Loucy (cell line): ENCODE data around the gene SLC25A33.

Source experiments
- H2AFZ ChIP-seq: fragments of 200-600 bp; sonication (generic); 2 replicates; pipeline ENCODE4 v1.6.0; 2016; ENCODE audit warnings: antibody characterized with exemption, mild to moderate bottlenecking, low read length, moderate library complexity
- H3F3A ChIP-seq: fragments of 200-600 bp; 2 replicates; pipeline ENCODE4 v1.6.0; 2016; ENCODE audit warnings: antibody characterized with exemption, low read depth, mild to moderate bottlenecking
- H3K27me3 ChIP-seq: fragments of 200-600 bp; sonication (generic); 2 replicates; pipeline ENCODE4 v1.6.1; 2014; ENCODE audit warnings: low read length, mild to moderate bottlenecking; ENCODE audit not compliant: insufficient read depth, poor library complexity, severe bottlenecking
- H3K36me3 ChIP-seq: fragments of 200-600 bp; sonication (generic); 2 replicates; pipeline ENCODE4 v1.6.1; 2016; ENCODE audit warnings: low read length; ENCODE audit not compliant: insufficient read depth
- H3K4me1 ChIP-seq: fragments of 200-600 bp; sonication (generic); 2 replicates; pipeline ENCODE4 v1.5.1; 2014; ENCODE audit warnings: low read length, mild to moderate bottlenecking; ENCODE audit not compliant: insufficient read depth, poor library complexity, severe bottlenecking
- H3K4me2 ChIP-seq: fragments of 200-600 bp; sonication (generic); 2 replicates; pipeline ENCODE4 v1.6.0; 2014; ENCODE audit warnings: antibody characterized with exemption, low read length, low read depth, mild to moderate bottlenecking; ENCODE audit not compliant: poor library complexity, severe bottlenecking
- H3K4me3 ChIP-seq: fragments of 200-600 bp; sonication (generic); 2 replicates; pipeline ENCODE4 v1.5.1; 2014; ENCODE audit warnings: low read length, mild to moderate bottlenecking, mixed read lengths; ENCODE audit not compliant: poor library complexity, severe bottlenecking
- H3K79me2 ChIP-seq: fragments of 200-600 bp; sonication (generic); 2 replicates; pipeline ENCODE4 v1.6.1; 2014; ENCODE audit warnings: low read length; ENCODE audit not compliant: insufficient read depth
- H3K9ac ChIP-seq: fragments of 200-600 bp; sonication (generic); 2 replicates; pipeline ENCODE4 v1.6.0; 2014; ENCODE audit warnings: mild to moderate bottlenecking, low read depth, low read length, moderate library complexity; ENCODE audit not compliant: poor library complexity, severe bottlenecking
- H3K9me2 ChIP-seq: fragments of 200-600 bp; sonication (generic); replicated peaks from 2 replicates; pipeline ENCODE4 v1.6.1; 2016; ENCODE audit warnings: low read depth, low read length, mixed read lengths
- H3K9me3 ChIP-seq: fragments of 200-600 bp; sonication (generic); 2 replicates; pipeline ENCODE4 v1.6.1; 2014; ENCODE audit warnings: mild to moderate bottlenecking, antibody characterized with exemption, low read length, low read depth; ENCODE audit not compliant: insufficient read depth
- H4K20me1 ChIP-seq: fragments of 200-600 bp; sonication (generic); 2 replicates; pipeline ENCODE4 v1.6.0; 2014; ENCODE audit warnings: antibody characterized with exemption, low read length, mild to moderate bottlenecking; ENCODE audit not compliant: insufficient read depth, poor library complexity, severe bottlenecking
- EZH2phosphoT487 ChIP-seq: fragments of 200-600 bp; IDR thresholded peaks from 2 replicates; pipeline ENCODE4 v1.6.1; 2018; ENCODE audit warnings: antibody characterized with exemption, mild to moderate bottlenecking, moderate library complexity, borderline replicate concordance
- TF ChIP-seq, protein P1 (sequence below): fragments of 200-600 bp; sonication (generic); conservative IDR thresholded peaks from 2 replicates; pipeline ENCODE4 v1.5.1; 2014; ENCODE audit warnings: mild to moderate bottlenecking, antibody characterized with exemption, low read length

Gene SLC25A33

DNA sequence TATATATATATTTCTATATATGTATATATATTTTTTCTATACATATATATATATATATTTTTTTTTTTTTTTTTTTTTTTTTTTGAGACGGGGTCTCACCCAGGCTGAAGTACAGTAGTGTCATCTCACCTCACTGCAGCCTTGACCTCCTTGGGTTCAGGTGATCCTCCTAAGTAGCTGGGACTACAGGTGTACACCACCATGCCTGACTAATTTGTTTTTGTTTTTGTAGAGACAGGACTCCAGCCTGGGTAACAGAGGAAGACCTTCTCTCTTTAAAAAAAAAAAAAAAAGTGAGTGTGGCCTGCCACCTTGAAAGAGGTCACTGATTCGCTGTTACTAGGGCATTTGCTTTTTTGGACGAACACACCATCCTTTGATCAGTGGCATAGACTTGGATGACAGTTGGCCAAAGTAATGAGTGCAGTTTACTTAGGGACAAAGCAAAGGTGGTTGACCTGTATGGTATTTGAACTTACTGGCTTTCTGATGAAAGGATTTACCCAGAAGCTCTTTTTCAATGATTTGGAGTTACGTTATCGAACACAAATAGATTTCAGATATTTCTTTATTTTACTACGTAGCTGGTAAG lies 10.8 kb downstream of the SLC25A33 start:
- peaks cover 7% of the 10 kb centered on the region for H3K4me1 ChIP-seq
- H3F3A ChIP-seq, result no peaks in the 10 kb centered on the region
- H3K9ac ChIP-seq, result no peak overlapping the region
- no peak overlapping the region for H3K4me2 ChIP-seq
- no peak overlapping the region for H2AFZ ChIP-seq
- no peak overlapping the region for H3K4me3 ChIP-seq
- H3K9me2 ChIP-seq, result no peaks in the 10 kb centered on the region
- peaks cover 78% of the 10 kb centered on the region for H3K79me2 ChIP-seq
- H3K36me3 ChIP-seq, result peaks cover 19% of the 10 kb centered on the region; the same call in 1 of the 2 replicates
- H3K27me3 ChIP-seq, result no peaks in the 10 kb centered on the region
- no peaks in the 10 kb centered on the region for H3K9me3 ChIP-seq
- H4K20me1 ChIP-seq, result peaks cover 44% of the 10 kb centered on the region
- TF ChIP-seq EZH2phosphoT487, result no peak
- TF ChIP-seq, protein P1, sequence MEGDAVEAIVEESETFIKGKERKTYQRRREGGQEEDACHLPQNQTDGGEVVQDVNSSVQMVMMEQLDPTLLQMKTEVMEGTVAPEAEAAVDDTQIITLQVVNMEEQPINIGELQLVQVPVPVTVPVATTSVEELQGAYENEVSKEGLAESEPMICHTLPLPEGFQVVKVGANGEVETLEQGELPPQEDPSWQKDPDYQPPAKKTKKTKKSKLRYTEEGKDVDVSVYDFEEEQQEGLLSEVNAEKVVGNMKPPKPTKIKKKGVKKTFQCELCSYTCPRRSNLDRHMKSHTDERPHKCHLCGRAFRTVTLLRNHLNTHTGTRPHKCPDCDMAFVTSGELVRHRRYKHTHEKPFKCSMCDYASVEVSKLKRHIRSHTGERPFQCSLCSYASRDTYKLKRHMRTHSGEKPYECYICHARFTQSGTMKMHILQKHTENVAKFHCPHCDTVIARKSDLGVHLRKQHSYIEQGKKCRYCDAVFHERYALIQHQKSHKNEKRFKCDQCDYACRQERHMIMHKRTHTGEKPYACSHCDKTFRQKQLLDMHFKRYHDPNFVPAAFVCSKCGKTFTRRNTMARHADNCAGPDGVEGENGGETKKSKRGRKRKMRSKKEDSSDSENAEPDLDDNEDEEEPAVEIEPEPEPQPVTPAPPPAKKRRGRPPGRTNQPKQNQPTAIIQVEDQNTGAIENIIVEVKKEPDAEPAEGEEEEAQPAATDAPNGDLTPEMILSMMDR, result no peak

DNA sequence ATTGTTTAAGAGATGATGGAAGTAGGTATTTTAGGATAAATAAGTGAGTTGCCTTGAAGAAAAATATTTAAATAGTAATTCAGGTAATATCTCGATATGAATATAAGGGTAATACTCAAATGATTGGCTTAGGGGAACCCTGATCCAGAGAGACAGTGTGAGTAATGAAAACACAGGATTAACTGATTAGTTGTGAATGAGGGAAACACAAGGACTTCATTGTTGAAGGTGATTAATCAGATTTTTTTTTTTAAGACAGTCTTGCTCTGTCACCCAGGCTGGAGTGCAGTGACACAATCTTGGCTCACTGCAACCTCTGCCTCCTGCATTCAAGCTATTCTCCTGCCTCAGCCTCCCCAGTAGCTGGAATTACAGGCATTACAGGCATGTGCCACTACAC lies 12.7 kb downstream of the SLC25A33 start:
- no peak overlapping the region for H3K4me2 ChIP-seq
- H3K4me3 ChIP-seq, result no peak overlapping the region
- TF ChIP-seq, protein P1, result no peak
- TF ChIP-seq EZH2phosphoT487, result no peak
- no peaks in the 10 kb centered on the region for H3K9me3 ChIP-seq
- H2AFZ ChIP-seq, result no peak overlapping the region
- H3K9ac ChIP-seq, result no peak overlapping the region
- H3K36me3 ChIP-seq, result peaks cover 35% of the 10 kb centered on the region
- no peaks in the 10 kb centered on the region for H3K9me2 ChIP-seq
- H3K4me1 ChIP-seq, result no peaks in the 10 kb centered on the region
- no peaks in the 10 kb centered on the region for H3F3A ChIP-seq
- H4K20me1 ChIP-seq, result peaks cover 40% of the 10 kb centered on the region
- no peaks in the 10 kb centered on the region for H3K27me3 ChIP-seq
- peaks cover 59% of the 10 kb centered on the region for H3K79me2 ChIP-seq

DNA sequence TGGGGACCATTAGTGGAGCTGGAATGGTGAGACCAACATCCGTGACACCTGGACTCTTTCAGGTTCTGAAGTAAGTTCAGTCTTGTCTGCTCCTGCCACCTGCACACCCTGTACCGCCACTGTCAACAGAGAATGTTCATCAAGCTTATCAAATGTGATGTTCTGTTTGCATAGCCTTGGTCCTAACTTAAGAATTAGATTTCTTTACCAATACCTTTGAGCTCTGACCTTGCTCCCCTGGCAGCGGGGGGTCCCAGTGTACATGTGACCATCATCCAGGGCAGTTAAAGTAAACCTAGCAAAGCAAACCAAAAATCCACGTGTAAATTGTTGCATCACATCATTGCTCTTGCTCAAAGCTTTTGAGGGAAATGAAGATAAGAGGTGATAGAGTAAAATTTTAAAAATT lies 14.5 kb downstream of the SLC25A33 start:
- no peaks in the 10 kb centered on the region for H3F3A ChIP-seq
- no peaks in the 10 kb centered on the region for H3K9me2 ChIP-seq
- no peaks in the 10 kb centered on the region for H3K27me3 ChIP-seq
- peaks cover 24% of the 10 kb centered on the region for H4K20me1 ChIP-seq
- peaks cover 53% of the 10 kb centered on the region for H3K36me3 ChIP-seq
- TF ChIP-seq, protein P1, result no peak
- TF ChIP-seq EZH2phosphoT487, result no peak
- no peaks in the 10 kb centered on the region for H3K4me1 ChIP-seq
- no peak overlapping the region for H3K4me3 ChIP-seq
- no peaks in the 10 kb centered on the region for H3K9me3 ChIP-seq
- peaks cover 41% of the 10 kb centered on the region for H3K79me2 ChIP-seq
- H3K4me2 ChIP-seq, result no peak overlapping the region
- H2AFZ ChIP-seq, result no peak overlapping the region
- H3K9ac ChIP-seq, result no peak overlapping the region
